Hematopoietic multipotent progenitor cell treated with erythropoietin and hydrocortisone succinate and interleukin-3 and kit ligand, for 4 days (in vitro differentiated cells): ENCODE measurements around the gene TNFAIP8L2.
"Not testable (repeated sequence)": the region's sequence is repeated elsewhere in the genome, so short reads cannot be mapped to it uniquely, and the experiment has no call there.

ENCODE experiments used
- DNase-seq: peaks from one replicate; pipeline ENCODE4 v3.0.0-alpha.2; 2015

The TNFAIP8L2 gene

DNA sequence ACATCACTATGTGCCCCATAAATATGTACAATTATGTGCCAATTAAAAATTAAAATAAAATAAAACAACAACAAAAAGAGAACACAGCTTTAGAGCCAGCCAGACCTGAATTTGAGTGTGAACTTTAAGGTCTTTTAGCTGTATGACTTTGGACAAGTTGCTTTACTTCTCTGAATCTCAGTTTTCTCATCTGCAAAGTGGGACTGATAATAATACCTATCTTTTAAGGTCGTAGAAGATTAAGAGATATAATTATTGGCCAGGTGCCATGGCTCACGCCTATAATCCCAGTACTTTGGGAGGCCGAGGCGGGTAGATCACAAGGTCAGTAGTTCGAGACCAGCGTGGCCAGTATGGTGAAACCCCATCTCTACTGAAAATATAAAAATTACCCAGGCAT lies 36.9 kb downstream of the TNFAIP8L2 start:
- DNase-seq = no peak

DNA sequence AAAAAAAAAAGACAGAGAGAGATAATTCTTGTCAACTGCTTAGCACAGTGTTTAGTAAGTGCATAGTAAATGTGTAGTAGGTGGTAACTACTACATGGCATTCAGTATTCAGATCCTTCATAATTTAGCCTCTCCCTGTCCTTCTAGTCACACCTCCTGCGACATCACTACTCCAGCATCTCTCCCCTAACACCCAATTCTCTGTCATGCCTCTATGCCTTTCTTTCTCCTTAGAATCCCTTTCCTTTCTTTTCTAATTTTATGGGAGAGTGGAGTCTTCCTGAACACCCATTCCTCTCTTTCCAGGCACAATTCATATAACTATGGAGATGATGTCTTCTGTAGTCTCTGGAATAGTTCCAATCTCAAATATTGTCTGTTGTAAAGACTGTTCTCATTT lies 37.4 kb downstream of the TNFAIP8L2 start:
- DNase-seq = no peak

DNA sequence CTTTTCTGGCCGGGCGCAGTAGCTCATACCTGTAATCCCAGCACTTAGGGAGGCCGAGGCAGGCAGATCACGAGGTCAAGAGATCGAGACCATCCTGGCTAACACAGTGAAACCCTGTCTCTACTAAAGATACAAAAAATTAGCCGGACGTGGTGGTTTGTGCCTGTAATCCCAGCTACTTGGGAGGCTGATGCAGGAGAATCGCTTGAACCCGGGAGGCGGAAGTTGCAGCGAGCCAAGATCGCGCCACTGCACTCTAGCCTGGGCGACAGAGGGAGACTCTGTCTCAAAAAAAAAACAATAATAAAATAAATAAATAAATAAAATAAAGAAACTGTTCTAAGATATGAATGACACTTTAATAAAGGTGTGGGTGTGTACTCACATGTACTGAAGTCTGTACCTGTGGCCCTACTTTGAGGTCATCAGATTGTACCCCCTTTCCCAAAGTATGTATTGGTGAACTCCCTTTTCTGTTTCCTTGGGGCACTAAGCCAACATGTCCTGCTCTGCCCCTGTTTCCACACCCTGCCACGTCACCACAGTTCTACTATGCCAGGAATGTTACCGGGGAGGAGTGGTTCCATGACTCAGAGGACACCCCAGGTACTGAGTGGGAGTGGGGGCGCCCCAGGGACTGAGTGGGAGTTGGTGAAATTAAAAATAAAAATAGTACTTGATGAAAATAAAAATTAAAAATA lies 38.6 kb downstream of the TNFAIP8L2 start:
- DNase-seq = peak; percentile 15

DNA sequence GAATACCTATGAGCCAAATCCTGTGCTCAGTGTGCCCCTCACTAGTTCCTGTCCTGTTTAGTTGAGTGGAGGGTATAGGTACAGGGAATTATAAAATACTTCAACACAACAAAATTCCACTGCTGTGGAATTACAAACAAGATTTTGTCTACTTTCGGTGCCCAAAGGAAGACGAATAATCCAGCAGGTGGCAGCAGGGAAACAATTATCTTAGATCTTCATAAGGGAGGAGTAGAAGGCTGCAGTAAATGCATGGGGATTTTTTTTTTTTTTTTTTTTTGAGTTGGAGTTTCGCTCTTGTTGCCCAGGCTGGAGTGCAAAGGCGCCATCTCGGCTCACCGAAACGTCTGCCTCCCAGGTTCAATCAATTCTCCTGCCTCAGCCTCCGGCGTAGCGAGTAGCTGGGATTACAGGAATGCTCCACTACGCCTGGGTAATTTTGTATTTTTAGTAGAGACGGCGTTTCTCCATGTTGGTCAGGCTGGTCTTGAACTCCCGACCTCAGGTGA lies 39.9 kb downstream of the TNFAIP8L2 start:
- peak; percentile 92 for DNase-seq

DNA sequence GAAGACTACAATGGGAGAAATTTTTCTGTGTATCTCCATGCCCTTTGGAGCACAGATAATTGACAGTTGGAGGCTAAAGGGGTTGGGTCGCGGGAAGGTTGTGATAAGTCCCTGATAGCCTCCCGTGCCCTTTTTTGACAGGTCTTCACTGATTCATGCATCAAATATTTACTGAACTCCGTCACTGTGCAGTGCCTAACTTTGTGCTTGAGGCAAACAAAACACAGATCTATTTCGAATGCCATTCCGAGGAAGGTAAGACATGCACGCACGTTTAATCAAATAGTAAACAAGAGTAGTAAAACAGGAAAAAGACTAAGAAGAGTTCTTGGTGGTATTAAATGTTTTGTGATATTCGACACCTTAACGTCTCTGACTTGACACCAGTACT lies 41.4 kb downstream of the TNFAIP8L2 start:
- DNase-seq = peak; percentile 41

DNA sequence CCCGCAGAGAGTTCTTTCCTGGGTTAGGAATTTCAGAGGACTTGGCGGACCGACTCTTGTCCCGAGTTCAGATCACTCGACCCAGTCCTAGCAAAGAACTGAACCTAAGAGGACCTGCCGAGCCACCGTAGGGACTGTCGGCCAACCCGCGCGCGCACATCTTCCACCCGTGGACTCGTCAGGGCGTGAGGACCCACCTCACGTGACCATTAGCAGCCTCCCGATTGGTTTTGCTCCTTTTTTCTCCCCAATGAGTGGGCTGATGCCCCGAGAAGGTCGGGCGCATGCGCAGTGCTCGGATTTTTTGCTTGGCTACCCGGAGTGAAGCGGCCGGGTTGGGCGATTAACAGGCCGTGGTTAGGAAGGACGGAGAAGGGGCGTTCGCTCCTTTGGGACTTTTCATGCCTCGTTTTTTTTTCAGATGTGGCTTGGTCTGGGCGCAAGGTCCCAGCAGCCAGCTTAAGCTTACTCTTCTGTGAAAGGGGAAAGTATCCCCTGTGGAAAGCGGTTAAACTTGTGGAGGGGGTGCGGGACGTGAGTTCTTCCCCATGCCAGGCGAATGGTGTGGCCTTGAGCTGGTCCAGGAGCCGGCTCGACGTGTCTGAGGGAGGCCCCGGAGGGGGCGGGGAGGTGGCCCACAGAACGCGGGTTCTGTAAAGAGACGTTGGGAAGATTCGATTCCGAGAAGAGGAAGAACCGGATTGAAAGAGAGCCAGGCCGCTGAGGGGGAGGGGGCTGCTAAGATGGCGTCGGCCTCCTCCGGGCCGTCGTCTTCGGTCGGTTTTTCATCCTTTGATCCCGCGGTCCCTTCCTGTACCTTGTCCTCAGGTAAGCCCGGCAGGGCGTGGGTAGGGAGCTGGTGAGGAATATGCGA lies 42.0 kb downstream of the TNFAIP8L2 start, which contains the start of gene PIP5K1A:
Gene PIP5K1A (plus strand): TSS at position 299 of the 874 bp plus-strand sequence. CDS start 445 bp downstream, at position 744.
- peak; percentile 99 for DNase-seq

DNA sequence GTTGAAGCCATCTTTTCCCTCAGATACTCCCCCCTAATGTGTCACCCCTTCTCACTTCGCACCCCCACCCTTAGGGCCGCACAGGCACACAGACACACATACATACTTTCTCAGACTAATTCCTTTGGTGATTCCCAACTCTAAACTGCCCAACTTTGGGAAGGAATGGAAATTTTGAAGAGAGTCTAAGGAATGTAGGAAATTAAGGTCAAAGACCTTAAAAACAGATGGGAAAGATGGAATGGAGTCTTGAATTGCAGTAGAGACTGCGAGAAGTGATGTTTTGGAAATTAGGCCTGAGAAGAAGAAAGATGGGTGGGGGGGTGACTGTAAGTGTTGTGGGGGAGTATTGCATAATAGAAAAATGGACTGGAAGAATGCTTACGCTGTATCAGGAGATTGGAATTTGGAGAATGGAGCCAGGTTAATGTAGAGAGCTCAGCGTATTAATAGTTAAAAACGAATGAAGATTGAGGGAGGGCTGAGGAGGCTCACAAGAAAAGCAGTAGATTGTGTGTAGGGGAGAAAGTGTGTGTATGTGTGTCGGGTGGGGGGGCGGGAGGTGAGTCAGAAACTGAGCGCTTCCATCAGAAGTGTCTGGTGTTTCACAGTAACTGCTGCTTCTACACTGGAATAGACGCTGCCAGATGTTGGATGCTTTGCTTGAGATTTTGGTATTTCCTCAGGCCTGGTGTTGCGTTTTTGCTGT lies 43.6 kb downstream of the TNFAIP8L2 start:
- peak; percentile 22 for DNase-seq

DNA sequence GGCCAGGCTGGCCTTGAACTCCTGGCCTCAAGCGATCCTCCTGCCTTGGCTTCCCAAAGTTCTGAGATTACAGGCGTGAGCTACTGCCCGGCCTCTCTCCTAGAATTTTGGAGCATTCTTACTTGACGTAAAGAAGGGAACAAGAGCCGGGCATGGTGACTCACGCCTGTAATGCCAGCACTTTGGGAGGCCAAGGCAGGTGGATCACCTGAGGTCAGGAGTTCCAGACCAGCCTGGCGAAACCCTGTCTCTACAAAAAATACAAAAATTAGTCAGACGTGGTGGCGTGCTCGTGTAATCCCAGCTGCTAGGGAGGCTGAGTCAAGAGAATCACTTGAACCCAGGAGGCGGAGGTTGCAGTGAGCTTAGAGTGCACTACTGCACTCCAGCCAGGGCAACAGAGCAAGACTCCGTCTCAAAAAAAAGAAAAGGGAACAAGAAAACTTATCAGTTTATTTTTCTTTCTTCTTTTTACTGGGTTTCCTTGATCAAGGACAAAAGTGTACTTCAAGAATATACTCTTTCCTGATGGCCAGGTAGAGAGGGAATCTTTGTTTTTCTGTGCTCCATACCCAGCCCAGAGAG lies 49.0 kb downstream of the TNFAIP8L2 start:
- DNase-seq = not testable (repeated sequence)
